HepG2 (cell line): ENCODE measurements around the gene VAC14. TPM values are rescaled to one million over a fixed set of nuclear protein-coding genes. Genes with fewer than 3 reads are reported as not detected.

ENCODE experiments used
- ARID2 ChIP-seq: sonication (generic); formaldehyde crosslinking; IDR thresholded peaks from 2 replicates; pipeline ENCODE4 v1.8.1; 2022; ENCODE audit warnings: mild to moderate bottlenecking, missing genetic modification reagents, borderline replicate concordance
- EP300 ChIP-seq, 3 experiments: sonication (generic) in 1 of 3; formaldehyde crosslinking in 1 of 3; IDR thresholded peaks; 2 replicates each; pipeline versions ENCODE4 v1.5.1 to v1.6.1; 2011 to 2020; ENCODE audit warnings: low read depth in 2 of 3, low read length in 2 of 3, borderline replicate concordance in 1 of 3, improper control_type of control experiment in 1 of 3, mild to moderate bottlenecking in 1 of 3, missing genetic modification reagents in 1 of 3, moderate library complexity in 1 of 3
- ESRRA ChIP-seq: sonication (generic); formaldehyde crosslinking; IDR thresholded peaks from 2 replicates; pipeline ENCODE4 v1.5.1; 2020; ENCODE audit warnings: mild to moderate bottlenecking, low read depth, missing genetic modification reagents
- FOXK1 ChIP-seq: sonication (generic); formaldehyde crosslinking; IDR thresholded peaks from 2 replicates; pipeline ENCODE4 v1.4.0; 2020; ENCODE audit warnings: low read depth, missing genetic modification reagents, borderline replicate concordance
- MTF2 ChIP-seq: sonication (generic); formaldehyde crosslinking; IDR thresholded peaks from 2 replicates; pipeline ENCODE4 v1.5.0; 2020; ENCODE audit warnings: missing genetic modification reagents, borderline replicate concordance
- NCOA2 ChIP-seq: sonication (generic); formaldehyde crosslinking; IDR thresholded peaks from 2 replicates; pipeline ENCODE4 v1.8.0; 2022; ENCODE audit warnings: inconsistent platforms
- PHF21A ChIP-seq: sonication (generic); formaldehyde crosslinking; IDR thresholded peaks from 2 replicates; pipeline ENCODE4 v1.5.0; 2020; ENCODE audit warnings: mild to moderate bottlenecking, missing genetic modification reagents
- TGIF2 ChIP-seq: IDR thresholded peaks from 2 replicates; pipeline ENCODE4 v1.6.1; 2016; ENCODE audit warnings: control low read depth, missing compliant biosample characterization
- TRIM24 ChIP-seq: sonication (generic); formaldehyde crosslinking; IDR thresholded peaks from 2 replicates; pipeline ENCODE4 v1.8.0; 2022; ENCODE audit warnings: mild to moderate bottlenecking, missing genetic modification reagents
- TSC22D2 ChIP-seq: sonication (generic); formaldehyde crosslinking; IDR thresholded peaks from 2 replicates; pipeline ENCODE4 v1.5.1; 2020; ENCODE audit warnings: missing genetic modification reagents, mild to moderate bottlenecking, borderline replicate concordance
- ZBTB42 ChIP-seq: sonication (generic); formaldehyde crosslinking; IDR thresholded peaks from 2 replicates; pipeline ENCODE4 v1.5.0; 2020; ENCODE audit warnings: mild to moderate bottlenecking, missing genetic modification reagents
- ZFAT ChIP-seq: sonication (generic); formaldehyde crosslinking; conservative IDR thresholded peaks from 2 replicates; pipeline ENCODE4 v1.8.1; 2023; ENCODE audit warnings: missing genetic modification reagents, inconsistent platforms
- ZNF205 ChIP-seq: IDR thresholded peaks from 2 replicates; pipeline ENCODE4 v1.6.1; 2018; ENCODE audit warnings: missing biosample characterization, missing genetic modification reagents
- ZNF274 ChIP-seq: sonication (generic); formaldehyde crosslinking; IDR thresholded peaks from 2 replicates; pipeline ENCODE4 v1.5.1; 2020; ENCODE audit warnings: mild to moderate bottlenecking, missing genetic modification reagents
- ZNF468 ChIP-seq: sonication (generic); formaldehyde crosslinking; IDR thresholded peaks from 2 replicates; pipeline ENCODE4 v1.8.0; 2022; ENCODE audit warnings: mild to moderate bottlenecking, moderate library complexity, missing genetic modification reagents
- ZNF850 ChIP-seq: sonication (generic); formaldehyde crosslinking; conservative IDR thresholded peaks from 2 replicates; pipeline ENCODE4 v1.9.0; 2021; ENCODE audit warnings: mild to moderate bottlenecking, missing genetic modification reagents
- polyA plus RNA-seq, 8 experiments: library from polyadenylated mRNA; depleted of rRNA in 3 of 8; stranded (reverse) in 7 of 8; unstranded in 1 of 8; fragments of >200 nt; fragmentation: Illumina TruSeq in 4 of 8; extraction: Trizol in 4 of 8; gene quantifications; 2 replicates each; pipeline versions ENCODE4 v1.2.1 to v1.2.3, GENCODE V29; 2011 to 2016; ENCODE audit warnings: low read depth in 4 of 8, missing spikeins in 1 of 8, mixed read lengths in 1 of 8; ENCODE audit not compliant: insufficient read depth in 1 of 8
- total RNA-seq, 5 experiments: library from RNA; depleted of rRNA; stranded (reverse); fragments of >200 nt; fragmentation: Illumina TruSeq; extraction: Trizol; gene quantifications; 2 replicates each; pipeline ENCODE4 v1.2.3, GENCODE V29; 2016; ENCODE audit warnings: low read depth in 1 of 5
- TF ChIP-seq, protein P1 (sequence below): sonication (generic); formaldehyde crosslinking; conservative IDR thresholded peaks from 2 replicates; pipeline ENCODE4 v1.4.0; 2020; ENCODE audit warnings: missing genetic modification reagents
- TF ChIP-seq, protein P2 (sequence below), 2 experiments: sonication (generic) in 1 of 2; formaldehyde crosslinking in 1 of 2; IDR thresholded peaks; 2 replicates each; pipeline versions ENCODE4 v1.4.0 to v1.6.1; 2016 to 2020; ENCODE audit warnings: borderline replicate concordance in 1 of 2, low read depth in 1 of 2, mild to moderate bottlenecking in 1 of 2, missing genetic modification reagents in 1 of 2

VAC14 gene
- total and polyA plus RNA-seq, 2 of the 13 experiments (the other 11 are each of a cell fraction or from before 2014, with no cell fraction given) = 23.5 to 24.6 TPM

DNA sequence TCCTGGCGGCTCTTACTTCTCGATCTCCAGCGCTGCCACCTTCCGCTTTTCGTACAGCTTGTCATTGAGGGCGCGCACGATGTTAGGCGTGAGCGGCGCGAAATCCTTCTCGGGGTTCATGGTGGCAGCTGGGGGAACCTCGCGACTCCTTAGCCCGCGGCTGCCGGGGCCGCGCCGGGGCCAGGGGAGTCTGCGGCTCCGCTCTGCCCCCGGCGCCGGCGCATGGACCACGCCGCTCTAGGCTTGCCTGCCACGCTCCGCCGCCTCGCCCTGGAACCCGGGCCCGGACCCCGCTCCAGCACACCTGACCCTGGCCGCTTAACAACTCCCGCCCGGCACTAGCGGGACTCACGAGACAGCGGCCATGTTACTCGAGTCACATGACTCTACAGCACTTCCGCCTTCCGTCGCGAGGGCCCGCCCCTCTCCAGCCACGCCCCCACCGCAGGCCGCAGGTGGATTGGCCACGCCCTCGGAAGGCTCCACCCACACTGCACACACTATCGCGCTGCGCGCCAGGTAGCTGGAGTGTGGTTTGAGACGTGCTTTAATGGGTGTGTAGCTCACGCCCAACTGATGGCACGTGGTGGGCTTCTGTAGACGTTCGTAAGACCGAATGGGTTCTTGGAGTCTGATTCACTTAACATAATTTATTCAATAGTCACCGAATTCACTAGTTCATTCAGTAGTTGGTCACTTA, at the start of gene VAC14 (continued):
- TF ChIP-seq TRIM24 (CRISPR knock-in tag) = no peak
- TF ChIP-seq TSC22D2 = peak; percentile 57; the same call in 1 of the 2 replicates
- TF ChIP-seq, protein P1, sequence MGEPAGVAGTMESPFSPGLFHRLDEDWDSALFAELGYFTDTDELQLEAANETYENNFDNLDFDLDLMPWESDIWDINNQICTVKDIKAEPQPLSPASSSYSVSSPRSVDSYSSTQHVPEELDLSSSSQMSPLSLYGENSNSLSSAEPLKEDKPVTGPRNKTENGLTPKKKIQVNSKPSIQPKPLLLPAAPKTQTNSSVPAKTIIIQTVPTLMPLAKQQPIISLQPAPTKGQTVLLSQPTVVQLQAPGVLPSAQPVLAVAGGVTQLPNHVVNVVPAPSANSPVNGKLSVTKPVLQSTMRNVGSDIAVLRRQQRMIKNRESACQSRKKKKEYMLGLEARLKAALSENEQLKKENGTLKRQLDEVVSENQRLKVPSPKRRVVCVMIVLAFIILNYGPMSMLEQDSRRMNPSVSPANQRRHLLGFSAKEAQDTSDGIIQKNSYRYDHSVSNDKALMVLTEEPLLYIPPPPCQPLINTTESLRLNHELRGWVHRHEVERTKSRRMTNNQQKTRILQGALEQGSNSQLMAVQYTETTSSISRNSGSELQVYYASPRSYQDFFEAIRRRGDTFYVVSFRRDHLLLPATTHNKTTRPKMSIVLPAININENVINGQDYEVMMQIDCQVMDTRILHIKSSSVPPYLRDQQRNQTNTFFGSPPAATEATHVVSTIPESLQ (CRISPR knock-in tag) = no peak
- no peak for TF ChIP-seq ZNF468 (CRISPR knock-in tag)
- TF ChIP-seq ZFAT = no peak
- peak; percentile 48; the same call in 1 of the 2 replicates for TF ChIP-seq NCOA2 (CRISPR knock-in tag)
- peak; percentile 84; the same call in 1 of the 2 replicates for TF ChIP-seq TGIF2 (CRISPR knock-in tag)
- TF ChIP-seq ZNF850 (CRISPR knock-in tag) = no peak
- TF ChIP-seq MTF2 (CRISPR knock-in tag) = 0 out of 2 replicates have a peak, but pooled peaks have one; percentile 18
- no peak for TF ChIP-seq PHF21A (CRISPR knock-in tag)
- peak; percentile 74; the same call in 1 of the 2 replicates for TF ChIP-seq ZNF205 (CRISPR knock-in tag)
- TF ChIP-seq ESRRA (CRISPR knock-in tag) = 0 out of 2 replicates have a peak, but pooled peaks have one; percentile 35
- no peak for TF ChIP-seq ZNF274 (CRISPR knock-in tag)
- no peak for TF ChIP-seq ZBTB42
- TF ChIP-seq, protein P2, sequence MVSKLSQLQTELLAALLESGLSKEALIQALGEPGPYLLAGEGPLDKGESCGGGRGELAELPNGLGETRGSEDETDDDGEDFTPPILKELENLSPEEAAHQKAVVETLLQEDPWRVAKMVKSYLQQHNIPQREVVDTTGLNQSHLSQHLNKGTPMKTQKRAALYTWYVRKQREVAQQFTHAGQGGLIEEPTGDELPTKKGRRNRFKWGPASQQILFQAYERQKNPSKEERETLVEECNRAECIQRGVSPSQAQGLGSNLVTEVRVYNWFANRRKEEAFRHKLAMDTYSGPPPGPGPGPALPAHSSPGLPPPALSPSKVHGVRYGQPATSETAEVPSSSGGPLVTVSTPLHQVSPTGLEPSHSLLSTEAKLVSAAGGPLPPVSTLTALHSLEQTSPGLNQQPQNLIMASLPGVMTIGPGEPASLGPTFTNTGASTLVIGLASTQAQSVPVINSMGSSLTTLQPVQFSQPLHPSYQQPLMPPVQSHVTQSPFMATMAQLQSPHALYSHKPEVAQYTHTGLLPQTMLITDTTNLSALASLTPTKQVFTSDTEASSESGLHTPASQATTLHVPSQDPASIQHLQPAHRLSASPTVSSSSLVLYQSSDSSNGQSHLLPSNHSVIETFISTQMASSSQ (IDR thresholded peaks at IDR 0.05; ENCODE audit: low read depth) = no peak
- TF ChIP-seq, protein P2 (CRISPR knock-in tag; IDR thresholded peaks at IDR 0.05; ENCODE audit: borderline replicate concordance) = peak; percentile 61; the same call in 1 of the 2 replicates
- peak; percentile 93 for TF ChIP-seq FOXK1
- TF ChIP-seq EP300 (IDR thresholded peaks at IDR 0.05; ENCODE audit: low read depth in 2 of 2, low read length in 2 of 2) = no peak
- TF ChIP-seq EP300 (CRISPR knock-in tag; IDR thresholded peaks at IDR 0.05; ENCODE audit: borderline replicate concordance) = no peak
- TF ChIP-seq ARID2 = no peak
